GM12892 (cell line): ENCODE measurements around the gene F13A1. TPM values are rescaled to one million over a fixed set of nuclear protein-coding genes. Genes with fewer than 3 reads are reported as not detected.

Experiments
- DNase-seq: peaks from one replicate; pipeline ENCODE4 v3.0.0; 2011; ENCODE audit not compliant: insufficient read length
- FAIRE-seq: peaks from 2 replicates; lab custom pipeline; 2011; peaks lifted over from hg19 to GRCh38; lab: Jason Lieb, UNC
- POLR2A ChIP-seq: IDR thresholded peaks from 2 replicates; pipeline ENCODE4 v1.6.1; 2011; ENCODE audit warnings: low read depth, low read length, control low read depth
- POLR2AphosphoS5 ChIP-seq: IDR thresholded peaks from 2 replicates; pipeline ENCODE4 v1.6.1; 2011; ENCODE audit warnings: low read depth, low read length, control low read depth
- TAF1 ChIP-seq: IDR thresholded peaks from 2 replicates; pipeline ENCODE4 v1.6.1; 2011; ENCODE audit warnings: low read depth, mild to moderate bottlenecking, control low read depth, low read length, borderline replicate concordance
- polyA plus RNA-seq: library from polyadenylated mRNA; unstranded; fragments of >200 nt; gene quantifications from one replicate; pipeline ENCODE4 v1.2.1, GENCODE V29; 2012; ENCODE audit warnings: missing spikeins, inconsistent platforms; ENCODE audit not compliant: missing spikeins

Gene F13A1
- 0.89 TPM for polyA plus RNA-seq

DNA sequence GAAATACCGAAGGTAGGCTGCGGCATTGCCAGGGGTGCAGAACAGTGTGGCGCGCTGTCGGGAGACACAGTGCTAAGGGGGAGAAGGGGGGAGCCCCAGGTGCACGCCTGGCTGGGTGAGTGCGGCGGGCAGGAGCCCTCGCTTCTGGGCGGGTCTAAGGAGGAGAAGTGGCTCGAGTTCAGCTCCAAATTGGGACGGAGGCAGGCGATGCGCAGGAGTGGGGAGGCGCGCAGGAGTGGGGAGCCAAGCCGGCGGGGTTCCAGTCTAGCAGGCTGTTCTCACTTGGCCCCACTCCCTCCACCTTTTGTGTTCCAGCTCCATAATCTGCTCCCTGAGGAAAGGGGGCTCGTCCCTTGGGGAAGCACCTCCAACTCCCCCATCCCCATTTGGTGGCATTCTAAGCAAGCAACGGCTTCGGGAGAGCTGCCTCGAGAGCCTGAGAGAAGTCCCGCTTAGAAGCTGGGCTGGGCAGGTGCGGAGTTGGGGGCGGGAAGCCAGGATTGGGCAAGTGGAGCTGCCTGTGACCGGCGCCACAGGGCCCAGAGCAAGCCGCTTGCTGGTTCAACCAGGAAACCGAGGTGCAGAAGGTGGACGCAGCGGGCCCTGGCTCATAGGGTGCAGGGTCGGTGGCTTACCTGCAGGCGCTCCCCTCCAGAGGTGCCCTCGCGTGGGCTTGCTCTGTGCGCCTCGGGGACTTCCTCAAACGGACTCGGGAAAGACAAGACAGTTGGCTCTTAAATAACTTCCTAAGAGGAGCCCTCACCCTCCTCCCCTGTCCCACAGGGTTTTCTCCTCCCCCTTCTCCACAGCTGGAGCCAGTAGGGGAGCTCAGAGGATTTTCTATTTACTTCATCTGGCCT lies at the start of gene F13A1:
Gene F13A1, minus strand, starts transcription at position 711 of the 860 bp plus-strand sequence. CDS start 1,998 bp downstream, outside the sequence.
- DNase-seq: no peak
- FAIRE-seq: no peak

DNA sequence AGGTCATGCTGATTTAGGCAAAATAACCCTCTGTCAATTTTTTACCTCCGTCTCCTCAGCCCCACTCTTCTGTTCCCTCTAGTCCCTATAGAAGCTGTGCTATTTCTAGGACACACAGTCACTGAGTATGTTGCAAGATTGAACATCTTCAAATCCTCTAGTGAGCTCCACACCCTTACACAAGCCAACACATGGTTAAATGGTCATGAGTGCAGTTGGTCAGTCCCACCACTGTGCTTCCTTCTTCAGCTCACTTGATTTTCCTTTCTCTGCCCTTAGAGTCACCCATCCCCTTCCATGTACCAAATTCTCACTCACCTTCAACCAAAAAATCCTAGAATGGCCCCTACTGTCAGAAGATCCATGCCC lies 48.2 kb upstream of the F13A1 start:
- TF ChIP-seq POLR2AphosphoS5 (no peak), POLR2A (no peak), TAF1 (no peak)
- FAIRE-seq (no peak), DNase-seq (no peak)

More for the DNA sequence above, at the start of gene F13A1:
- TF ChIP-seq POLR2AphosphoS5 (no peak), TAF1 (no peak)

DNA sequence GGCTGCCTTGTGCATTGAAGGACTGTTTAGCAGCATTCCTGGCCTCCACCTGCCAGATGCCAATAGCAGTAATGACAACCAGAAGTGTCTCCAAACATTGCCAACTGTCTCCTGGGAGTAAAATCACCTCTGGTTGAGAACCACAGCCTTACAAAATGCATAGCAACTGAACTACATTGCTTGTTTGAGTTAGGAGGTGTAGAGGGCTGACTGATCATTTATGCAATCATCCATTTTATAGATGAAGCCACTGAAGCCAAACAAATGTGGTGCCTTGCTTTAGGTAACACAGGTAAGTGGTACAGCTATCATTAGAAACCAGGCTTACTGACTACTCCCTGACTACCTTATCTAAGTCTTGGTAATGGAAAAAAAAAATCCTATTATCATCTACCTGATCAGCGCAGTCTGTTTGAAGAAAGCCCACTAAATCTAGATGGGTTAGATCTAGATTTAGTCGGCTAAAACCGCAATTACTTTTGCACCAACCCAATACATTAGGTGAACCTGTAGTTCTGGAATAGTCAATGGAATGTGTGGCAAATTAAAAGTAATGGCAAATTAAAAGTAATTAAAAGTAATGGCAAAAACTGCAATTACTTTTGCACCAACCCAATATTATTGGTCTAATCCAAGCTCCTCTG lies 47.7 kb upstream of the F13A1 start:
- FAIRE-seq: no peak
- DNase-seq: no peak

DNA sequence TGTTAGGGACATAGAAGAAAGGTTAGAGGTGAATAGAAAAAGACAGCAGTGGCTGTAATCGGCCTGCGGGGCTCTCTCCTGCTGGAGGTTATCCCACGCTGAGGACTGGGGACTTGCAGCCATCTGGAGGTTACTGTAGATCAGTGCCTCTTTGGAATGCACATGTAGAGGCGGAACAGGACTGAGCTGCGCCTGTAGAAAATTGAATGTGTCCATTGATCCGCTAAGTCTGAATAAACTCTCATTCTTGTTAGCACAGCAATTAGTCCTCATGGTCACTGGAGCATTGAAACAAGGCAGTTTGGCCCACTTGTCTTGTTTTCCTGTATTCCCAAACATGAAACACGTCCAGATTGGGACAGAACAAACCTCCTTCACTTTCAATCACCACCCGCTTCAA lies 46.3 kb upstream of the F13A1 start:
- DNase-seq (no peak), FAIRE-seq (no peak)
- TF ChIP-seq POLR2AphosphoS5 (no peak), POLR2A (no peak), TAF1 (no peak)

More for the DNA sequence above, 47.7 kb upstream of the F13A1 start:
- TF ChIP-seq TAF1: no peak
- TF ChIP-seq POLR2A: no peak
- TF ChIP-seq POLR2AphosphoS5: no peak

DNA sequence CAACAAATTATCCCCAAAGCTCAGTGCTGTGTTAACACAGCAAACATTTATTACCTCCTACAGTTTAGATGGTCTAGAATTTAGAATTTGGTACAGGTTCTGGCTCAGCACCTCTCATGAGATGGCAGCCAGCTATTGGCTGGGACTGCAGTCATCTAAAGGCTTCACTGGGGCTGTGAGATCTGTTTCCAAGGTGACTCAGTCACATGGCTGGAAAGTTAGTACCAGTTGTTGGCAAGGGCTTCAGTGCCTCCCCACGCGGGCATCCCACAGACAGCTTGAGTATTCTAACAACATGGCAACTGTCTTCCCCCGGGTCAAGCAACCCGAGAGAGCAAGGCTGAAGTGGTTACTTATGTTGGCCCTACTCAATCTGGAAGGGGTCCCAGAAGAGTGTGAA lies 44.8 kb upstream of the F13A1 start:
- TF ChIP-seq POLR2AphosphoS5: no peak
- no peak for TF ChIP-seq POLR2A
- no peak for TF ChIP-seq TAF1
- DNase-seq (no peak), FAIRE-seq (no peak)

DNA sequence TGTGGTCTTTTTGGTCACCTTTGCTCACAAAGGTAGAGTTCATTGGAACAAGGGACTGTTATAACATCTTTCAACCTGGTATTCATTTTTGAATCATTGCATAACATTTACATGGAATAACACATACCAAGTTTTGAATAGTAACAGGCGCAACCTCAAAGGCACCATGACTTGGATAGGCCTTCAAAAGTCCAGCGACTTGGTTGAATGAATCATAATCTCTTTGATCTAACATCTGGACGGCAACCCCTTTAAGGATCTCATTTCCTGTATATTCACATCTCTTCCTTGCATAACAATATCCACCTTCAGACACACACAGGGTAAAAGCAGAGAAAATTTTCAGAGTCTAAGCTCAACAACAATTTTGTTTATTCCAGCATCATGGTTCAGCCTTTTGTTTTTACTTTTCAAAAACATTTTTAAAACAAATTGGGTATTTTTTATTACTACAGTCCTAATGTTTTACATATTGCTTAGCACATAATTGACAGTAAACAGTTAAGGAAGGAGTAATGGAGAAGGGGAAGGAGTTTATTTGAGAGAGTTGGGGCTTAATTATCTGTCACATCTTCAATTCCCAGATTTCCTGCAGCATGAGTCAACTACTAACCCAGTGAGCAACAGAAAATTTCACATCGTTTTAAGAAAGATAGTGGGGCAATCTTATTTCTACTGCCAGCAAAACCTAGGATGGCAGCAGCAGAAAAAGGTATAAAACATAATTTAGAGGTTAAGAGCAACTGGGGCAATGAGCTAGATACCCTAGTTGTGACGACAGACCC lies 41.8 kb upstream of the F13A1 start:
- DNase-seq (no peak), FAIRE-seq (no peak)
- TF ChIP-seq TAF1 (no peak), POLR2AphosphoS5 (no peak), POLR2A (no peak)

DNA sequence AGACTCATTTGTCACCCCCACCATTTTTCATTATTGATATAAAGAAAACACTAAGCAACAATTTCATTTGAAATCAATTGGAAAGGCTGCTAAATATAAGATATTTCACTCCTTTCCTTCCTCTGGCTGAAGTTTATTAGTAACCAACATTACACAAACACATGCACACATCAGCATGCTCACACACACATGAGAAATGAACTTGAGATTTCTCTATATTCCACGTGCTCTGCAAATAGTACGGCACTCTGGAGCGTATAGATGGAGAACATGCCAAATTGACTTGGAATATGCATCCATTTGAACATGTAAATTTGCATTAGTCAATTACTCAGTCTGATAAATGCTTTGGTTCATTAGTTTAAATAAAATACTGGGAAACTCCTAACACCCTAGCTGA lies 37.1 kb upstream of the F13A1 start:
- TF ChIP-seq TAF1 (no peak), POLR2A (no peak), POLR2AphosphoS5 (no peak)
- DNase-seq: no peak
- FAIRE-seq: no peak

DNA sequence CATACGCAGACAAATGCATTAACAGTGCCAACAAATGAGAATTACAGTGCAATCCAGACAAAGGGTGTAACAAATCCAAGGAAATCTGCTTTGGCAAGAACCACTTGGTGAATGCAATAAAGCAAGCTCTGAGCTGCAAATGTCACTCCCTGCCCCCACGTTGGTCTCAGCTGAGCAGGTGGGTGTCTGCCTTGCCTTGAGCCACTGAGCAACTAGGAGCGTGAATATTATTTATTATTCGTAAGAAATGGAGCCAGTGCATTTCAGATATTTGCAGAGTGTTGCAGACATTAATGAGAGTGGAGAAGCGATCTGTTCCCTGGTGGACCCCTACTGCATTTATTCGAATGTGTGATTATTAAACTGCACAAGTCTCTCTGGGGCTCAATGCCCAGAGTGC lies 36.6 kb upstream of the F13A1 start:
- no peak for DNase-seq
- FAIRE-seq: no peak
- TF ChIP-seq POLR2A (no peak), TAF1 (no peak), POLR2AphosphoS5 (no peak)

DNA sequence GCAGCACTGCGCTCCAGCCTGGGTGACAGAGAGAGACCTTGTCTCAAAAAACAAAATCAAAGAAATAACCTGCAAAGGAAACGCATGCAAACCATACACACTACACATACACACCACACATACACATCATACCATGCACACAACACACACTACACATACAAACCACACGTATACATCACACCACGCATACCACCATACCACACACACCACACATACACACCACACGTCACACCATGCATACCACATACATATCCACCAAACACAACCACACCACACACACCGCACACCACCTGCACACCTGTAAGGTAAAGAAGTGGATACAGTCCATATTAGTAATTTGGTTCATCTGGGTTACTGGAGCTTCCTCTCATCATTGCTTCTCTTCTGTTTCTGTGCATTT lies 32.3 kb upstream of the F13A1 start:
- FAIRE-seq: no peak
- TF ChIP-seq POLR2A: no peak
- DNase-seq: no peak

DNA sequence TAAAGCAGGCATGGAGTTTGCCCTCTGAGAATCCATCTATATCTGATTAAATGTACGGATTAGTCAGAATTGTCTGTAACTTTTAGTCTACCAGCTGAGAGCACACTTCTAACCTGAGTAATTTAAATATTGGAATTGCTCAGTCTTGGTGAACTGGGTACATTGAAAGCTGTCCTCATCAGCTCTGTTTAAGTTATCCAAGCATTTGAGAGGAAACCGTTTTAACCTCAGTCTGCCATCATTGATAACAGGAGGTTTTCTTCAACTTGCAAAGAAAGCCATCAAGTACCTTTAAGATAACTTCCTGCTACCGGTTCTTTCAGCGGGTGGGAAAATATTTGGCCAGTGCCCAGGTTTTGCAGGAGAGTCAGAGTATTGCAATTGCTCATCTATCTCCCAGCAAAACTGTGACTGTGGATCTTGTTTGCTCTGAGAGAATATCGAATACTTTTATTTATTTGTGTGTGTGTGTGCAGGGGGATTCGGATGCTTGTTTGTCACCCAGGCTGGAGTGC lies 31.1 kb upstream of the F13A1 start:
- FAIRE-seq (no peak), DNase-seq (no peak)
- TF ChIP-seq POLR2AphosphoS5 (no peak), POLR2A (no peak), TAF1 (no peak)

DNA sequence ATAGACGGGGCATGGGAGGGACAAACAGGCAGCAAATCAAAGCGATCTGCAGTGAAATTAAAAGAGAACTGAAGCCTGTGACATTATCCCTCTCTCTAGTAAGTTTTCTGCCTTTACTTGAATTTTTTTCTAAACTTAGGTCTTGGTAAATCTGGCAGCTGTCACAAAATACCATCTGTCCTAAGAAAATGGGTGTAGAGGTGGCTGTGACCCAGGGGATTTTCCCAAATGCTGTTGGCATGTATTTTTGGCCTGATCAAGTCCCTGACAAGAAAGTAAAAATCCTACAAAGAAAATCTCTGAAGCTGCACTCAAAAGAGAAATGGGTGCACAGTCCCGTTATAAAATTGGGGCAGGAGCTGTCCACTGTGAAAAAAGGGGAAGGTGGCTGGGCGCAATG lies 30.2 kb upstream of the F13A1 start:
- TF ChIP-seq POLR2A: no peak
- no peak for TF ChIP-seq POLR2AphosphoS5
- DNase-seq (no peak), FAIRE-seq (no peak)

DNA sequence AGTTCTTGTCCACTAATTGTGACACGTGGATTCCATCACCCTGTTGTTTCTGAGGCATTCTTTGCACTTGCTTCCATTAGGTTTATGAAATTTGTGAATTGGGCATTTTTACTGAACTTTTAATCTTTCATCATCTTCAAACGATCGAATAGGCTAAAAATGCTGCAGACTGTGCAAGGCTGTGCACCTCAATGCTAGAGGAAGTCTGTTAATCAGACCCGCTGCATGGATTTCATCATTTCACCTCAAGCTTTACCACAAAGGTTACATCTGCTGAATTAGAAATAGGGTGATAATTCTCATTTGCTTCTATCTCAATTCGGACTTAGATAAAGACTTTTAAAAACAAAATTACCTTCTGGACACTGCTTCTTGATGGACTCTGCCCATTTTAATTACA lies 27.8 kb upstream of the F13A1 start:
- DNase-seq (no peak), FAIRE-seq (no peak)
- TF ChIP-seq TAF1 (no peak), POLR2AphosphoS5 (no peak), POLR2A (no peak)
